Measurements from ENCODE around the gene STARD13. TPM values are rescaled to one million over a fixed set of nuclear protein-coding genes. Genes with fewer than 3 reads are reported as not detected.

STARD13 gene, protein sequence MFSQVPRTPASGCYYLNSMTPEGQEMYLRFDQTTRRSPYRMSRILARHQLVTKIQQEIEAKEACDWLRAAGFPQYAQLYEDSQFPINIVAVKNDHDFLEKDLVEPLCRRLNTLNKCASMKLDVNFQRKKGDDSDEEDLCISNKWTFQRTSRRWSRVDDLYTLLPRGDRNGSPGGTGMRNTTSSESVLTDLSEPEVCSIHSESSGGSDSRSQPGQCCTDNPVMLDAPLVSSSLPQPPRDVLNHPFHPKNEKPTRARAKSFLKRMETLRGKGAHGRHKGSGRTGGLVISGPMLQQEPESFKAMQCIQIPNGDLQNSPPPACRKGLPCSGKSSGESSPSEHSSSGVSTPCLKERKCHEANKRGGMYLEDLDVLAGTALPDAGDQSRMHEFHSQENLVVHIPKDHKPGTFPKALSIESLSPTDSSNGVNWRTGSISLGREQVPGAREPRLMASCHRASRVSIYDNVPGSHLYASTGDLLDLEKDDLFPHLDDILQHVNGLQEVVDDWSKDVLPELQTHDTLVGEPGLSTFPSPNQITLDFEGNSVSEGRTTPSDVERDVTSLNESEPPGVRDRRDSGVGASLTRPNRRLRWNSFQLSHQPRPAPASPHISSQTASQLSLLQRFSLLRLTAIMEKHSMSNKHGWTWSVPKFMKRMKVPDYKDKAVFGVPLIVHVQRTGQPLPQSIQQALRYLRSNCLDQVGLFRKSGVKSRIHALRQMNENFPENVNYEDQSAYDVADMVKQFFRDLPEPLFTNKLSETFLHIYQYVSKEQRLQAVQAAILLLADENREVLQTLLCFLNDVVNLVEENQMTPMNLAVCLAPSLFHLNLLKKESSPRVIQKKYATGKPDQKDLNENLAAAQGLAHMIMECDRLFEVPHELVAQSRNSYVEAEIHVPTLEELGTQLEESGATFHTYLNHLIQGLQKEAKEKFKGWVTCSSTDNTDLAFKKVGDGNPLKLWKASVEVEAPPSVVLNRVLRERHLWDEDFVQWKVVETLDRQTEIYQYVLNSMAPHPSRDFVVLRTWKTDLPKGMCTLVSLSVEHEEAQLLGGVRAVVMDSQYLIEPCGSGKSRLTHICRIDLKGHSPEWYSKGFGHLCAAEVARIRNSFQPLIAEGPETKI
- under 1 TPM; 0.48 to 0.99 TPM for total RNA-seq

DNA sequence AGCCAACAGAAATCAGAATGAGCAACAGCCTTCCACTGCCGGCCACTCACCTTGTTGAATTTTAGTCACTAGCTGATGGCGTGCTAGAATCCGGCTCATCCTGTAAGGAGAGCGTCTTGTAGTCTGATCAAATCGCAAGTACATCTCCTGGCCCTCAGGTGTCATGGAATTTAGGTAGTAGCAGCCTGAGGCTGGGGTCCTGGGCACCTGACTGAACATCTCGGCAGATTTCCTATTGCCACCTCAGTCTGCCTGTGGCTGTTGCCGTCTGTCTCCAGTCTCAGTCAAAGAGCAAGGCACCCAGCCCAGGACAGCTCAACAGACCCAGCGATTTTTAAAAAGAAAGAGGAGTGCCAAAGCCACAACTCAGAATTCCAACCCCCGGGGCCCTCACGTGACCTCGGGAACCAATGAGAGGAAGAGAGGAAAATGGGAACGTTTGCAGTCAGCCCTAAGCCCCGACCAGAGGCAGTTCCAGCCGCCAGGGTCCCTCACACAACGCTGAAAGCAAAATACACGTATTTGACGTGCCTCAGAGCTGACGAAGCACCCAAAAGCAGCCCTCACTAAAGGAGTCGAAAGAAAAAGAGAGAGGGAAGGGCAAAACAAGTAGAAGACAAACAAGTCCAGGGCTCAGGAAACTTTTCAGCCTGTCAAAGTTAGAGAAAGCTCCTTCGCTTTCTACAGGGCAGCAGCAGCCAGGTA lies at the start of gene STARD13:
Gene STARD13, minus strand, starts transcription at position 336 of the 705 bp plus-strand sequence. Its CDS starts 117 bp downstream, at position 219.
- DNase-seq, result peak; percentile 21
- ChIA-PET CTCF (no interaction called here), POLR2A (no interaction called here)
- Mint-ChIP-seq H3K4me3 (peak within 1 kb of the TSS; percentile 68), H3K27me3 (peaks cover 41% of the 10 kb centered on the region), H3K27ac (no peak within 1 kb of the TSS), H3K36me3 (no peaks in the 10 kb centered on the region), H3K4me1 (ENCODE audit: low read depth) (peaks cover 18% of the 10 kb centered on the region), H3K9me3 (no peaks in the 10 kb centered on the region)
- intact Hi-C loops (cut with micrococcal nuclease), result no loop called here

DNA sequence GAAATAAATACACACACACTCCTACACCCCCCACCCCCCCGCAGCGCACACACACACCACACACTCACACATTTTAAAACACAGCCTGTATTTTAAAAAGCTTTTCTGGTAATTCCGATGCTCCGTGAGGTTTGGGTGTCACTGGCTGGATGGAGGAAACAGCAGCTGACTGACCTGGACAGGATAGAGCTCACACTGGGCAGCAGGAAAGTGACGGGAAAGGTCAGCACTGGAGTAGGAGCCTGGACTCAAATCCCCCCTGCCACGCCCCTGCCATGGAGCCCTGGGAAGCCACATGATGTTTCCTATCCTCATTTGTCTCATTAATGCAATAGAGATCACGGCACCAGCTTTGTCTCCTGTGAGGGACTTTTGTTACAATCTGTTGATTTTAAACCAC lies 49.3 kb upstream of the STARD13 start:
- intact Hi-C loops (cut with micrococcal nuclease), result no loop called here
- H3K4me1 Mint-ChIP-seq (ENCODE audit: low read depth), result no peaks in the 10 kb centered on the region
- ChIA-PET CTCF (no interaction called here), POLR2A (no interaction called here)
- no peak overlapping the region for H3K4me3 Mint-ChIP-seq
- peaks cover 12% of the 10 kb centered on the region for H3K27me3 Mint-ChIP-seq
- H3K36me3 Mint-ChIP-seq, result no peaks in the 10 kb centered on the region
- no peaks in the 10 kb centered on the region for H3K9me3 Mint-ChIP-seq
- DNase-seq, result no peak
- no peak overlapping the region for H3K27ac Mint-ChIP-seq

DNA sequence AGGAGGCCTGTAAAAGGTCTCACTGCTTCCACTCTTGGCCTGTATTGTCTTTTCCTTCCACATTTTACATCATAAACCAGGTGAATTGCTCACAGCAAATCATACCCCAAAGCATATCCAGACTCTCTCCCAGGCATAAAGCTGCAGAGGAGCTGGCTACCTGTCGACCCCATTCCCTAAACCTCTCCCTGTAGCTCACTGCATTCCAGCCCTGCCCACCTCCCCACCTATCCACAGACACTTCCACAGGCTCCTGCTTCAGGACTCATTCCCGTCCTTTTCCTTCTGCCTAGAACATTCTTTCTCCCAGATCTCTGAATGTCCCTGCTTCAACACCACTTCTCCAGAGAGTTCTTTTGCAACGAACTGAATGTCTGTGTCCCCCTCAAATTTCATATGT lies 46.4 kb upstream of the STARD13 start:
- H3K27me3 Mint-ChIP-seq, result peaks cover 11% of the 10 kb centered on the region
- DNase-seq, result no peak
- ChIA-PET CTCF (no interaction called here), POLR2A (interaction anchor here (0.6 kb wide), 1 partner anchor 1727 kb away, joined by 4 read pairs; no protein-coding TSS in a partner anchor)
- no peaks in the 10 kb centered on the region for H3K9me3 Mint-ChIP-seq
- H3K36me3 Mint-ChIP-seq, result no peaks in the 10 kb centered on the region
- no peak overlapping the region for H3K27ac Mint-ChIP-seq
- no peak overlapping the region for H3K4me3 Mint-ChIP-seq
- intact Hi-C loops (cut with micrococcal nuclease), result no loop called here
- no peaks in the 10 kb centered on the region for H3K4me1 Mint-ChIP-seq (ENCODE audit: low read depth)

DNA sequence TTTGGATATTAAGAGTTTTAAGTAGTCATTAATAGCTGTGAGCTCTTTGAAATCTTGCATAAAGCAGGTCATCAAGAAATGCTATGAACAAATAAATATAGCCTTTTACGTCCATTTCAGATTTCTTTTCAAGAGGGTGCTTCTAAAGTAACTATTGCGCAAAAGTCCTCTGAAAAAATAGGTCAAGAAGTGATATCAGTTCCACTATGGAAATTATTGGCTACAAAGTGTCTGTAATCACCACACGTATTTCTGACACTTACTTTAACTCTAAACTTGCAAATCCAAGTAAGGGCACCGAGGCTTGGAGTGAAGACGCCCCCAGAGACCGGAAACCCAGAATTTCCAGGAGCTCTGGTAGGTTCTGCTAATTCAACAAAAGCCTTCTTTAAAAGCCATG lies 44.9 kb upstream of the STARD13 start:
- Mint-ChIP-seq H3K4me1 (ENCODE audit: low read depth) (no peaks in the 10 kb centered on the region), H3K27ac (no peak overlapping the region), H3K9me3 (no peaks in the 10 kb centered on the region), H3K4me3 (no peak overlapping the region), H3K36me3 (no peaks in the 10 kb centered on the region), H3K27me3 (peaks cover 9% of the 10 kb centered on the region)
- CTCF ChIA-PET, result no interaction called here
- no peak for DNase-seq
- POLR2A ChIA-PET, result no interaction called here
- intact Hi-C loops (cut with micrococcal nuclease), result no loop called here

DNA sequence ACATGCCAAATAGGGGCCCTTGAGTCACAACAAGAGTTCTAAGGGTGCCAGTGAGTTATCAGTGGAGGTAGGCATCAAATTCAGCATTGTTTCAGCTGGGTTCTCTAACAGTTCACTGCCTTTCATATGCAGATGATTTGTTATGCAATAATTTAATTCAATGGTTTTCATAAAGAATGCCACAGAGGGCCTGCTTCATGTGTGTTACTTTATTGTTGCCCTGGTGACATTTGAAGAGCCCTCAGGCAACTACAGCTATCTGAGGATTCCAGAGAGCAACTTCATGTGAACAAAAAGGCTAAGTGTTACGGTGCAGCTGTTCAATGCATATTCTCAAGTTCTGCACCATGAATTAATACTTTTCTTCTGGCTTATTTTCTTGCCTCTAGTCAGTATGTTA lies 43.1 kb upstream of the STARD13 start:
- DNase-seq, result no peak
- Mint-ChIP-seq H3K27me3 (peaks cover 4% of the 10 kb centered on the region), H3K36me3 (no peaks in the 10 kb centered on the region), H3K4me3 (no peak overlapping the region), H3K4me1 (ENCODE audit: low read depth) (no peaks in the 10 kb centered on the region), H3K27ac (no peak overlapping the region), H3K9me3 (no peaks in the 10 kb centered on the region)
- ChIA-PET CTCF (no interaction called here), POLR2A (no interaction called here)
- intact Hi-C loops (cut with micrococcal nuclease), result no loop called here

DNA sequence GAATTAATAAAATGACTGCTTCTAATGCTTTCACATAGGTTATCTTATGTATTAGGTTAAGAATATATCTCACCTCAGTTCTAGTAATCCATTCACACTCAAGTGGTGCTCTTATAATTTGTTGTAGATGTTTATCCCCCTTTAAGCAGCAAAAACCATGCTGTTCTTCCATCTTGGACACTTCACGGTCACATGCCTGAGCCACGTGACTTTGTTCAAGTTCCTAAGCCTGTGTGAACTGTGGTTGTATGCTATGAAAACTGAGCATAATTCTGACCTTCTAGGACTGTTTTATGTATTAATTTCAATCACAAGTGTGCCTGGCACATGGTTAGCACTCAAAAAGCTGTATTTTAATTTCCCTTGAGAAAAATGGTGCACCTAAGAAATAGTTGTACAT lies 41.2 kb upstream of the STARD13 start:
- Mint-ChIP-seq H3K9me3 (no peaks in the 10 kb centered on the region), H3K27me3 (no peaks in the 10 kb centered on the region), H3K27ac (no peak overlapping the region), H3K36me3 (no peaks in the 10 kb centered on the region), H3K4me3 (no peak overlapping the region), H3K4me1 (ENCODE audit: low read depth) (no peaks in the 10 kb centered on the region)
- CTCF ChIA-PET, result no interaction called here
- POLR2A ChIA-PET, result no interaction called here
- intact Hi-C loops (cut with micrococcal nuclease), result no loop called here
- no peak for DNase-seq

DNA sequence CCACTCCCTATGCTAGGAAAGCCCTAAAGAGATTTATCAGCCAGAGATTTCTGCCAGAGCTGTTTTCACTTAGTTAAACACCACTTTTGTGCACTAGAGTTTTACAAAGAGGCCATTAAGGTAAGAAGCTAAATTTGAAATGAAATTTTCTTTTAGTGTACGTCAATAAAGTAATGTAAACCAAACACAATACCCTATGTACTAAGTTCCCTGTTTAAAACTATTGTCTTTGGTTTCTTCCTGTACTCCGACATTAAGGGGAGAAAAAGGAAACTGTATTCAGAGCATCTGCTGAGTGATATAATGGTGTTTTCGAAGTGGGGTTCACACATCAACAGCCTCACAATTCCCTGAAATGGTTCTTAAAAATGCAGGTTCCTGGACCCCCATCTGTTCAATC lies 40.7 kb upstream of the STARD13 start:
- Mint-ChIP-seq H3K9me3 (no peaks in the 10 kb centered on the region), H3K27ac (no peak overlapping the region), H3K27me3 (no peaks in the 10 kb centered on the region), H3K4me3 (no peak overlapping the region), H3K4me1 (ENCODE audit: low read depth) (no peaks in the 10 kb centered on the region), H3K36me3 (no peaks in the 10 kb centered on the region)
- no peak for DNase-seq
- CTCF ChIA-PET, result no interaction called here
- POLR2A ChIA-PET, result no interaction called here
- intact Hi-C loops (cut with micrococcal nuclease), result no loop called here

DNA sequence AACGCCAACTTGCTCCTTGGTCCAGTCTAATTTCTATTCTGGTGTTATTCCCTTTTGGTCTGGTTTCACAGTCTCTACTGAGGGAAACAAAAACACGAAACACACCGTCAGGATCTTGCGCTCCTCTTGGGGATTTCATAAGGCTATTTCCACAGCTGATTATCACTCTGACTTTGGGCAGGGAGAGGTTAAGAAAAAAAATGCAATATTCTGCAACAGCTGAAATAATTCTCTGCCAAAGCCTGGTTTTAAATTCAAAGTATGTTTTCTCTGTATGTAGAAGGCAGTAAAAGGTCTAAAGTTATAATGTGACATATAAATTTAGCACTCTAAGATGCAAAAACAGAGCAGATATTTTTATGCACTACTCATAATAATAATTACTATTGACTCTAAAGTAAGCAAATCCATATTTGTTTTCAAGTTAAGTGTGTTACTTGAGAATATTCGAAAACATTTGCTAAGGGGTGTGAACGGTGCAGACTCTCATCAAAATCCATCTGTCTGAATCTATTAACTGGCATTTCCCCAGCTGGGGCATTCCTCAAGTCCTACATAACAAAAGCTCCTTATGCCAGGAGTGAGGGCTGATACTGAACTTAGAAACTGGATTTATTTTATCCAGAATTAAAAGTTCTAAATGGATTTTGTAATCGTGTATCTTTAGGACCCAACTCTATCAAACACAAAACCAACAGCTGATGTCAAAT lies 38.4 kb upstream of the STARD13 start:
- H3K4me3 Mint-ChIP-seq, result no peak overlapping the region
- H3K36me3 Mint-ChIP-seq, result no peaks in the 10 kb centered on the region
- intact Hi-C loops (cut with micrococcal nuclease), result no loop called here
- CTCF ChIA-PET, result no interaction called here
- no peaks in the 10 kb centered on the region for H3K27me3 Mint-ChIP-seq
- POLR2A ChIA-PET, result no interaction called here
- no peaks in the 10 kb centered on the region for H3K4me1 Mint-ChIP-seq (ENCODE audit: low read depth)
- no peak overlapping the region for H3K27ac Mint-ChIP-seq
- no peak for DNase-seq
- H3K9me3 Mint-ChIP-seq, result no peaks in the 10 kb centered on the region

DNA sequence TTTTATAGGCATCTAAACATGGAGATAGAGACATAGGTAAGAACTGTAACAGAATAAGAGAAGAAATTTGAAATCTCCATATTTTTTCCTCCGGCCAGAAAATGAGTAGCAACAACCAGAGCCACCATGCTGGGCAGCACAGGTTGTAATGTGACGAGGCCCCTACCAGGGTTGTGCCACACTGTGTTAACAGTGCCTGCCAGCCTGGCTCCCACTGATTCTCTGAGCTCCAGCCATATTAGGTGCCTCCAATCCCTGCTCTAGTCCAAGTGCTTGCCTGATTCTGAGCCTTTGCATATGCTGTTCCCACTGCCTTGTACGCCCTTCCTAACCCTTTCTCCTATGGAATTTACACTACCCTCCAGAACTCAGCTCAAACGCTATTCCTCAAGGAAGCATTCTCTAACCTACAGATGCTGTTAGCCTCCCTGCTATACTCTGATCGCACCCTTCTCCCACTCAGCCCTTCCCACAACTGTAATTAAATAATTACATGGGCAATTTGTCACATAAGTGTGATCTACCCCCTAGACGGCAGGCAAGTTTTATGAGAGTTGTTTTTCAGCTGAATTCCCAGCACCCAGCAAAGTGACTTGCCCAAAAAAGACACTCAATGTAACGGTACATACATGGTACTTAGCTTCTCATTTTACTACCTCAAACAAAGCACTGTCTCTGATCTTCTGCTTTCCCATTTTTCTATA lies 37.6 kb upstream of the STARD13 start:
- no peaks in the 10 kb centered on the region for H3K27me3 Mint-ChIP-seq
- no peaks in the 10 kb centered on the region for H3K9me3 Mint-ChIP-seq
- no peak overlapping the region for H3K27ac Mint-ChIP-seq
- H3K36me3 Mint-ChIP-seq, result no peaks in the 10 kb centered on the region
- H3K4me1 Mint-ChIP-seq (ENCODE audit: low read depth), result no peaks in the 10 kb centered on the region
- no peak overlapping the region for H3K4me3 Mint-ChIP-seq
- DNase-seq, result no peak
- POLR2A ChIA-PET, result no interaction called here
- intact Hi-C loops (cut with micrococcal nuclease), result no loop called here
- CTCF ChIA-PET, result no interaction called here

DNA sequence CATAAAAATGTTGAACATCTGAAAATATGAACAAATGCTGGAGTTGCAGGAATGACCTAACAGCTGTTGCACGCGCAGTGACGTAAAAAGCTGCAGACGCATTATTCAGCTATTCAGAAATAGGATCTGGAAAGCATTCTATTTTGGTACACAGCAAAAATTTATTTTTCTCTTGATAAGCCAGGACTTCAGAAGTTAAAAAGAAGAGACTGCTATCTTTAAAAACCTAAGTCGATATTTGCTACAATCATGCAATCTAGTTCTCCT lies 36.9 kb upstream of the STARD13 start:
- POLR2A ChIA-PET, result no interaction called here
- intact Hi-C loops (cut with micrococcal nuclease), result no loop called here

DNA sequence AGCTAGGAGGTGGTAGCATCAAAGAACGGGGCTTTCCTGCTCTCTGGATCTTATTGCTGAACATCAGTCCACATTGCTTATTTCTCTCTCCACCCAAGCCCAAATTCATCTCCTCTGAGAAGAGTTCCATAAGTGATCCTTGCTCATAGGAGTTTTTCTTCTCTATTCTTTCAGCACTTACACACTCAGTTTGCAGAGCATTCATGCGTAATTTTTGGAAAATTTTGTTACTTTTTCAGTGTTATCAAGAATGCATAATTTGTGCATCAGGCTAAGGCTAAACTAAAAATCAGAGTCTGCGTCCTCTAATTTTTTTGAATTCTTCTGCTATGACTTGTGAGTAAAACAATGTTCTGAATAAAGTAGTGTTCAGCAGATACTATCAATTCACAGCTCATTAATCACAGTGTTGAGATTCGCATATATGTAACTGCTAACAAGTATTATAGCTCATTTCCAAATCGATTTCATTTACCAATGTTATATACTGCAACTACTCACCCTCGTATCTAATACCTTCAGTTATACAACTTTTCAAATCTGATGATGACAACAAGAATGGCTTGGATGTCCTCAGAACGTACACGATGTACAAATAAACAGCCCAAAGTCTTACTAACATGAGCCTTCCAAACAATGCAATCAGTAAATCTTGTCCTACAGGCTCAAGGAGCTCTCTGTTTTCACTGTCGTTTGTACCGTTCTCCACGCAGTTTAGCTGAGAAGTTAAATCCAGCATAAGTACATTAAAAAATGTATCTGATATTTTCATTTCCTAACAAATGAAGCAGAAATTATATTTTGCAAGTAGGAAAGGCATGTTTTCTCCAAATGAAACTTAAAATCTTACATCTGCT lies 36.4 kb upstream of the STARD13 start:
- no peak overlapping the region for H3K4me3 Mint-ChIP-seq
- ChIA-PET CTCF (no interaction called here), POLR2A (no interaction called here)
- no peak overlapping the region for H3K27ac Mint-ChIP-seq
- no peaks in the 10 kb centered on the region for H3K36me3 Mint-ChIP-seq
- H3K4me1 Mint-ChIP-seq (ENCODE audit: low read depth), result no peaks in the 10 kb centered on the region
- DNase-seq, result no peak
- peaks cover 2% of the 10 kb centered on the region for H3K27me3 Mint-ChIP-seq
- H3K9me3 Mint-ChIP-seq, result no peaks in the 10 kb centered on the region
- intact Hi-C loops (cut with micrococcal nuclease), result no loop called here

More for the DNA sequence above, 36.9 kb upstream of the STARD13 start:
- Mint-ChIP-seq H3K4me1 (ENCODE audit: low read depth) (no peaks in the 10 kb centered on the region), H3K27ac (no peak overlapping the region), H3K4me3 (no peak overlapping the region), H3K36me3 (no peaks in the 10 kb centered on the region), H3K27me3 (no peaks in the 10 kb centered on the region), H3K9me3 (no peaks in the 10 kb centered on the region)
- no peak for DNase-seq
- CTCF ChIA-PET, result no interaction called here
